ENCODE data around the gene PNPO. TPM values are rescaled to one million over a fixed set of nuclear protein-coding genes. Genes with fewer than 3 reads are reported as not detected.

The PNPO gene
- total and polyA plus RNA-seq, 2 of the 8 experiments (the other 6 are each of a cell fraction or from before 2014, with no cell fraction given), result 7.0 to 8.1 TPM

- Histone ChIP-seq H3K4me3 (ENCODE audit: extremely low read depth in 1 of 4, insufficient read depth in 2 of 4, low read depth in 3 of 4, low read length in 4 of 4) (no peak overlapping the region), H3K79me2 (ENCODE audit: control insufficient read depth in 1 of 2, insufficient read depth in 2 of 2, low read length in 2 of 2) (no peaks in the 10 kb centered on the region), H4K20me1 (replicated peaks in 1 of 2; ENCODE audit: control insufficient read depth in 1 of 2, insufficient read depth in 2 of 2, low read length in 2 of 2) (peaks cover 0 to 4% of the 10 kb centered on the region in 2 experiments), H3K14ac (ENCODE audit: insufficient read length) (no peak overlapping the region), H3K9me3 (ENCODE audit: insufficient read depth in 2 of 2, low read depth in 1 of 2, low read length in 1 of 2) (no peaks in the 10 kb centered on the region), H2BK5ac (ENCODE audit: low read depth, low read length) (no peak overlapping the region), H3K4me2 (ENCODE audit: insufficient read depth in 1 of 2, low read depth in 2 of 2, low read length in 2 of 2) (no peak overlapping the region), H2AK5ac (ENCODE audit: low read depth, low read length) (no peak overlapping the region), H2BK120ac (replicated peaks; ENCODE audit: low read depth, low read length) (no peak overlapping the region), H4K8ac (ENCODE audit: extremely low read depth, insufficient read depth, low read length) (no peak overlapping the region), H3K27ac (ENCODE audit: low read depth, low read length) (no peak overlapping the region), H3K4me1 (replicated peaks in 1 of 4; ENCODE audit: control insufficient read depth in 3 of 4, insufficient read depth in 4 of 4, low read length in 3 of 4) (no peaks in the 10 kb centered on the region), H4K5ac (ENCODE audit: insufficient read length, low read depth, low read length) (no peak overlapping the region), H3K4ac (replicated peaks; ENCODE audit: insufficient read length, low read depth, low read length) (no peak overlapping the region), H3K27me3 (replicated peaks in 1 of 4; ENCODE audit: control insufficient read depth in 3 of 4, extremely low read depth in 1 of 4, insufficient read depth in 3 of 4, low read length in 3 of 4) (no peaks in the 10 kb centered on the region), H2BK20ac (ENCODE audit: low read length) (no peak overlapping the region), H3K18ac (ENCODE audit: extremely low read depth, low read length) (no peak overlapping the region), H2AFZ (ENCODE audit: low read length) (no peak overlapping the region), H3K23me2 (ENCODE audit: low read depth, low read length) (no peaks in the 10 kb centered on the region), H2BK12ac (ENCODE audit: low read depth, low read length) (no peak overlapping the region), H3K9ac (replicated peaks in 1 of 4; ENCODE audit: extremely low read depth in 1 of 4, low read depth in 3 of 4, low read length in 3 of 4) (no peak overlapping the region), H3K36me3 (ENCODE audit: control insufficient read depth in 2 of 4, insufficient read depth in 4 of 4, low read length in 3 of 4) (peaks cover 3 to 22% (median 7%) of the 10 kb centered on the region in 4 experiments; a peak in 6 of 8 replicates), H2BK15ac (ENCODE audit: low read length) (no peak overlapping the region), H3K79me1 (ENCODE audit: low read depth, low read length) (no peaks in the 10 kb centered on the region), H4K91ac (replicated peaks; ENCODE audit: insufficient read length, low read length) (no peak overlapping the region), H3K56ac (replicated peaks; ENCODE audit: insufficient read length, low read depth, low read length) (no peak overlapping the region), H3K23ac (ENCODE audit: insufficient read length) (no peak overlapping the region)
- POLR2A ChIA-PET (ENCODE audit: partially characterized antibody), result interaction anchor here (1.0 kb wide), 1 partner anchor 33 kb away, joined by 4 read pairs; the partner anchor contains the start of gene SP2
- no peak for DNase-seq (ENCODE audit: low read depth in 1 of 2, low spot score in 2 of 2)
- FAIRE-seq, result no peak
- CTCF ChIA-PET (ENCODE audit: partially characterized antibody), result interaction anchor here (1.0 to 13.8 kb wide), 6 partner anchors 17 to 85 kb away, joined by 3 to 154 read pairs (median 6); partner anchors contain the start of genes PNPO and SP2
- WGBS, 2 experiments (ENCODE audit: extremely low coverage in 1 of 2, insufficient coverage in 1 of 2, insufficient read length in 1 of 2, insufficient replicate concordance in 2 of 2, low coverage in 1 of 2, low lambda C conversion rate in 2 of 2, missing lambda C conversion rate in 1 of 2), result 94% methylated on average over 2 of the region's 2 CpGs; no CpG with 5 or more reads in 1 of the 2 experiments
- TF ChIP-seq CBX8 (IDR thresholded peaks at IDR 0.05; ENCODE audit: borderline replicate concordance, low read depth, low read length), result no peak
- TF ChIP-seq EGR1 (IDR thresholded peaks at IDR 0.05; ENCODE audit: borderline replicate concordance, low read depth, low read length), result no peak
- no peak for TF ChIP-seq MAX (IDR thresholded peaks at IDR 0.05)
- no peak for TF ChIP-seq CTCF (IDR thresholded peaks at IDR 0.05; ENCODE audit: control extremely low read depth in 1 of 3, insufficient read depth in 1 of 3, low read depth in 1 of 3, low read length in 3 of 3)
- no peak for TF ChIP-seq BACH1 (IDR thresholded peaks at IDR 0.05; ENCODE audit: low read length)
- TF ChIP-seq POLR2A (IDR thresholded peaks at IDR 0.05; ENCODE audit: control extremely low read depth in 1 of 2, low read depth in 2 of 2, low read length in 2 of 2), result no peak
- no peak for TF ChIP-seq ATF3 (IDR thresholded peaks at IDR 0.05; ENCODE audit: insufficient read depth, low read depth, low read length)
- no peak for TF ChIP-seq YY1 (IDR thresholded peaks at IDR 0.05; ENCODE audit: low read depth, low read length)
- no peak for TF ChIP-seq EZH2 (IDR thresholded peaks at IDR 0.05; ENCODE audit: low read depth, low read length, severe bottlenecking)
- TF ChIP-seq EP300 (IDR thresholded peaks at IDR 0.05; ENCODE audit: borderline replicate concordance in 1 of 2, low read depth in 2 of 2, low read length in 2 of 2), result no peak
- TF ChIP-seq SIRT6 (IDR thresholded peaks at IDR 0.05; ENCODE audit: low read length), result no peak
Measured at GRCh38 chr17:47928415-47928814, 13.0 kb upstream of the PNPO start.

Data from H1 (cell line).